HTERT RPE-1 (cell line): Measurements from ENCODE around the gene ARAP1.

ENCODE experiments used
- in situ Hi-C: fragments of 300-500 bp; cut with MboI; formaldehyde crosslinking; loops from 4 replicates; pipeline ENCODE4 v1.14.3; 2020; ENCODE audit warnings: low sequenced_read_pairs

The ARAP1 gene

DNA sequence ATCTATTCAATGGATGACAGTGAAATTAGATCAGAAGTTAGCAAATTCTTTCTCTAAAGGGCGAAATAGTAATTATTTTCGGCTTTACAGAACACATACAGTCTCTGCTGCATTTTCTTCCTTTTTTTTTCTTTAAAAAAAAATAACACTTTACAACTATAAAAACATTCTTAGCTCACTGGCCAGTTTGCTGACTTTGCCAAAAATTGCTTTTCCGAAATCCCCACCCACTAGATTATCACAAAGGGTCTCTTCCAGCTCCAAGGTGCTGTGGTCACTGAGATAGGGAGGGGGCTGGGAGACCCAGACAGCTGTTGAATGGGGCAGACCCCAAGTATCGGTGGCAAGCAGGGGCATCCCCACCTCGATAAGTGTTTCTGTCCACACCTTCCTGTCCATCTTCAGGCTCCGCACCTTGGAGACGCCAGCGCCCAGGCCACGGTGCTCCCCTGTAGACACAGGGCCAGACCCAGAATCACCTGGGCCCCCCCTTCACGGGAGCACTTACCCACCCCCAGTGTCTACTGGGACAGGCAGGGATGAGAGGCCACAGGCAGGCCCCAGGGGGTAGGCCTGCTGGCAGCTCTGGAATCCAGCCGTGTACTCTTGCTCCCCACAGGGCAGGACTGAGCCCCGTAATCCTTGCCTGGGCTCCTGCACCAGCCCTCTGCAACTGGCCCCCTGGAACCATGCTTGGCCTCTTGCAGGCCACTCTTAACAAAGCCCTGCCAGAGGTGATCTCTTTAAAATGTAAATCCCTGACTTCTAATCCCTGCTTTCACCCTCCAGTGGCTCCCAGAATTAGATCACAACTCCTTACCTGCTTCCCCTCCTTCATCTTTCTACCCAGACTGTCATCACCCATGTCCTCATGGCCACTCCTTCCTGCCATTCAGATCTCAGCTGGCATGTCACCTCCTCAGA, 46.5 kb downstream of the ARAP1 start:
- in situ Hi-C loops = no loop called here

- in situ Hi-C loops = no loop called here
These were observed 47.4 kb downstream of the ARAP1 start for GRCh38 chr11:72704783-72705265.

GRCh38 chr11:72704028-72704782, 48.0 kb downstream of the ARAP1 start:
- in situ Hi-C loops = no loop called here

DNA sequence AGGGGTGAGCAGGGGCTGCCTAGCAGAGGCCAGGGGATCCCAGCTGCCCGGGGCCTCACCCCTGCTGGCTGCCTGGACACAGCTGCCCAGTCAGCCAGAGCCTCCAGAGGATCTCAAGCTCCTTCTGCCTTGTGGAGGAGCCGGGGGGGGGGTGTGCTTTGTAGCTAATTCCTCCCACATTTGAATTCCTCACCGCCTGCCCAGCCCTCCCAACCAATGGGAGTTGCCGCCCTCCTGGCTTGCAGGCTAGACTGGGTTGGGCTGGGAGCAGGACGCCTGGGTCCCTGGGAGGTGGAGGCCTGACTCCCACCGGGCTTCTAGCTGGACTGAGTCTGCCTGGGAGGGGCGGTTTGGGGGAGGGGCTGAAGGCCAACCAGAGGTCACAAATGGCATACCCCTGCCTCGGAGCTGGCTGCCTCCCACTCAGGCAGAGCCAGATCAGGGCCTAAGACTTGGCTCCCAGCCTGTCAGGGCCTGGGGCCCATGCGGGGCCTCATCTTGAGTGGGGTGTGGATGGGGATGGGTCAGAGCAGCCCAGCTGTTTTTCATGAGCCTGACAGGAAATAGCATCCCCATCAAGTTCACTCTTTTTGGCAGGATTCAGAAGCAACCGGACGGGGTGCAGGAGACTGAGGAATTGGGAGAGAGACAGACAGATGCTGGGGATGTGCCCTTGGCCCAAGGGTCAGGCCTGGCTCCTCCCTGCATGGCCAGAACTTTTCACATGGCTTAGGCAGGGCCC, 48.8 kb downstream of the ARAP1 start:
- in situ Hi-C loops = no loop called here

DNA sequence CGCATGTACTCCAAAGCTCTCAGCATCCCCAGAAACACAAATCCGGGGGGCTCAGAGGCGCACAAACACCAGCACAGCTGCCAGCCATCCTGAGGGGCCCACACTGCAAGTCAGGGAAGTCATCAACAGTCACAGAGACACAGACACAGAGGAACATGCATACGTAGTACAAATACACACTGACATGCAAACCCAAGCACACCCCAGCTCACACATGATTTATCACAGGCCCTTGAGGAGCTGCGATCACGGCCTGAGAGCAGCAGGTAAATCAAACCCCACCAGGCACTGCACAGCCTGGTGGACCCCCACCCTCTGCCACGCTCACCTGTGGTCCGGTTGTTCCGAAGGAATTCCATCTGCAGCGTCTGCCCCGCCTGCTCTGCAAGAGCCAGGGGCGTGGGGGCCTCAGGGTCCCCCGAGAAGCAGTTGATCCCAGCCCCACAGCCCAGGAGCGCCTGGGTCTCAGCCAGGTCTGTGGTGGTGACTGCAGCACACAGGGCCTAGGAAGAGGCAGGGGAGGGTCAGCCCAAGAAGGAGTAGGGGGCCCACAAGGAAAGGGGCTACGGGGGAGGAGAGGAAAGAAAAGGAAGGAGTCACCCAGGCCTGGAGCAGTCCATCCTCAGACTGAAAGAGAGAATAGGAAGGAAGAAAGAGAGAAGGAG, 49.5 kb downstream of the ARAP1 start:
- in situ Hi-C loops = no loop called here

DNA sequence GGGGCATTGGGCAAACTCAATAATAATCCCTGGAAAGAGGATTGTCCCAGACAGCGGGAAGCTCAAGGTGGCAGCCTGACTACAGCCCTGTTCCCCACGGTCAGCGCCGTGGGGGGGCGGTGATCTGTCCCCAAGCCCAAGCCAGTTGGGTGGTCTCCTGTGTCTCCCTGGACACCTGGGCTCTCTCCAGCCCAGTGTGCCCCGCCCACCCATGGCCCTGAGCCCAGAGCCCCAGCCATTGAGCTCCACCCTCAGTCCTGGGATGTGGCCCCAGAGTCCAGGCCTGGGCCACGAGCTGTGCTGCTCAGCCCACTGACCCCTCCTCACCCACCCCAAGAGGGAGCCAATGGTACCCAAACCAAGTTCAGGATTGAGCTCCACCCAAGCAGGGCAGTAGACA, 50.1 kb downstream of the ARAP1 start:
- in situ Hi-C loops = no loop called here

DNA sequence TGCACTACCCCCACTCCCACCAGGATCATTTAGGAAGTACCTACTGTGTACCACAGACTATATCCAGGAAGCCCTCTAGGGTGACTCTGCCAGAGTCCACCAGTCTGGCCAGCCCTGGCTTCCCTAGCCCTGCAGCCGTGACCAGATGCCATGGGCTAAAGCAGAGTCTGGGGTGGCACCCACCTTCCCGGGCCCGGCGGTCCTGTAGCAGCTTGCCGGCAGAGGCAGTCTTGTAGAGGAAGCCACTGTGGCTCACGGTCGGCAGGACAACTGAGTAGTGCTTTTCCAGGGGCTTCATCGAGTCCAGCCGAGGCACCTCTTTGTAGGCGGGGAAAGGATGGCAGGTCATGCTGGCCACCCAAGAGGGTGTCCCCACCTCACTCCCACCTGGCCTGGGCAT, 50.7 kb downstream of the ARAP1 start:
- in situ Hi-C loops = no loop called here

- in situ Hi-C loops = no loop called here
These were observed 52.1 kb downstream of the ARAP1 start for GRCh38 chr11:72700146-72700545.

DNA sequence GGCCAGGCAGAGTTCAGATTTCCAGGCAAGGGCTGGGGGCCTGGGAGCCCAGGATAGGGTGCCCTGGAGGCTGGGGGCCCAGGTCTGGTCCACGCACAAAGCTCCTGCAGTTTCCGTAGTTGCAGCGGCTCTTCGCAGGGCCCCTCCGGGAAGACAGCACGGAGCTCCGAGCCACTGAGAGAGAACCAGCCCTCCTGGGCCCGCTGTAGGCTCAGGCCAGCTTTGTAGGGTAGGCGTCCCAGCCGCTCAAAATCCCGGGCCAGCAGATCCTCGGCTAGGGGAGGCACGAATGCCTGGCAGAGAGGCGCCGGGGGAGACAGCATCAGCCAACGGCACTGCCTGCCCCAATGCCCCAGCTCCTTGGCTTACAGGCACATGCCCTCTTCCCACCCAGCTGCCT, 54.4 kb downstream of the ARAP1 start:
- in situ Hi-C loops = no loop called here

GRCh38 chr11:72696866-72697700, 55.1 kb downstream of the ARAP1 start:
- in situ Hi-C loops = no loop called here

DNA sequence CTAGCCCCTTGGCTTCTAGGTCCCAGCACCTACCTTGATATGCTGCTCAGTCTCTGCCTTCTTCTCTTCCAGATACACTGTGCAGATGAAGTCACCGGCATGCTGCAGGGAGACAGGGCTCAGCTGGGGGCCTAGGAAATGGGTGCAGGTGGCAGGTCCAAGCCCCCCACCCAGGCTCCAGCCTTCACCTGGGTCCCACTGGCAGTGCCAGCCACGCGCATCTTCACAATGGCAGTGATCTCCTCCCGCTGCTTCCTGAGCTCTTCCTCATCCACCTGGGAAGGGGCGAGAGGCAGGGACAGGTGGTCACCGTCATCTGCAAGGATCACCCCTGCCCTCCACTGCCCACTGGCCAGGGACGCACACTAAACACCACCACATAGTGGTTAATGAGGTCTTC, 56.9 kb downstream of the ARAP1 start:
- in situ Hi-C loops = no loop called here

DNA sequence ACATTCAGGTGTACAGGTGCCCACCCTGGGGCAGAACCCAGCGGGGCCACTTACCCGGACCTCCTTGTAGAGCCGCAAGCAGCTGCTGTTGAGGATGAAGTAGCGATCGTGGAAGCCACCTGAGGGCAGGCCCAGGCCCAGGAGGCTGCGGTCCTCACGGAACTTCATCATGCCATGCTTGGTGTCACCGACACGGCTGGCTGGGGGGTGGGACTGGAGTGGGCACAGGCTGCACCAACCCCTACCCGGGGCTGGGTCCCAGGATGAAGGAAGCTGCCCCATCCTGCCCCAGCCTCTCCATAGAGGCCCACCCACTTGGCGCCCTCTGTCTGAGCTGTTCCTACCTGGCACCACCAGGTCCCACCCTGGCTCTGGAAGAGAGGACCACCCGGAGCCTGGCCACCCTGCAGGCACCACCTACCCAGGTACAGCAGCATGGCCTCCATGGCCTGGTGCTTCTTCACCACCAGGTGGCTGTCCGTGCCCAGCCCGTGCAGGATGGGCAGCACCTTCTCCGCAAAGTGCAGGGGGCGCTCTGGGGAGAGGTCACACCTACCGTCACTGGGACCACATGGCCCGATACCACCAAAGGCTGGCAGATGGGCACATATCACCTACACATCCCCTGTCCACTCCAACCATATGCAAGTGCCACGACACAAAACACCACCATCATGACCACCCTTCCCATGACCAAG, 58.8 kb downstream of the ARAP1 start:
- in situ Hi-C loops = no loop called here

DNA sequence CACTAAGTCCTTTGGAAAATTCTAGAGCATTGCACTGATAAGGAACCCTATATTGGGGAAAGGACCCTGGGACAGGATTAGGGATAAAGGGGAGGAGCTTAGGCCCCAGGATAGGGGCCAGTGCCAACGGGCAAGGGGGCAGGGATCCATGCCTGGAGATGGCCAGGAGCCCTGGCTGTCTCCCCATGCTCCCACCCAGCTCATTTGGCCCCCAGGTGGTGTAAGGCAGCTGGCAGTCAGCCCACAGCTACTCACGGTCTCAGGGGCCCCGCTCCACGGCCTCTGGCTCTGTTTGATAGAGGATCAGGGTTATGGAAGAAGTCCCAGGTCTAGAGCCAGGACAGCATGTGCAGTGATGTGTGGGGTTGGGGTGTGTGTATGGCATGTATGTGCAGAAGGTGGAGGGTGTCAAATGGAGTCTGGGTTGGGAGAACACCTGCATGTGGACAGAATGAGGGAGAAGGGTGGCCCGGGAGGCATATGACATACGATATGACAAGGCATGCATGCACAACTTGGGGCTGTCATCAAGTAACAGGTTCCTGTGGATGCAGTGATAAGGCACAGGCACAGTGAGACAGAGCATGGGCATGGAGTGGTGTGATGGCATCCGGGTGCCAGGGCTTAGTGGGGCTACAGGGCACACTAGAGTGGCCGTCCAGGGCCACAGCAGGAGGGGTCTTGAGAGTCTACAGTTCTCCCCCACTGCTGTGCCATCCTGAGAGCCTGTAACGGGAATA, 59.5 kb downstream of the ARAP1 start:
- in situ Hi-C loops = no loop called here

DNA sequence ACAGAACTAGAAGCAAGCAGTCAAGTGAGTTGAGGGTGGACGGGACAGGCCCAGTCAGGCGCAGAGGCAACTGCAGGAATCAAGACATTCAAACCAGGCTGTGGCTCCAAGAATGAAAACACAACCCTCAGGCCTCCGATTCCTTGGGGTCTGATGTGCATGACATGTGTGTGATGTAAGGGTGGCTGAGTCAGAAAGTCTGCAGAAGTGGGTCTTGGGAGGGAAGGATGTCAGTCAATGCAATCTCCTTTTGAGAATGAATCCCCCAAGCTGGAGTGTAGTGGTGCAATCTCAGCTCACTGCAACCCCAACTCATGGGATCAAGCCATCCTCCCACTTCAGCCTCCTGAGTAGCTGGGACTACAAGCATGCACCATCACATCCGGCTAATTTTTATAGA, 62.0 kb downstream of the ARAP1 start:
- in situ Hi-C loops = no loop called here

DNA sequence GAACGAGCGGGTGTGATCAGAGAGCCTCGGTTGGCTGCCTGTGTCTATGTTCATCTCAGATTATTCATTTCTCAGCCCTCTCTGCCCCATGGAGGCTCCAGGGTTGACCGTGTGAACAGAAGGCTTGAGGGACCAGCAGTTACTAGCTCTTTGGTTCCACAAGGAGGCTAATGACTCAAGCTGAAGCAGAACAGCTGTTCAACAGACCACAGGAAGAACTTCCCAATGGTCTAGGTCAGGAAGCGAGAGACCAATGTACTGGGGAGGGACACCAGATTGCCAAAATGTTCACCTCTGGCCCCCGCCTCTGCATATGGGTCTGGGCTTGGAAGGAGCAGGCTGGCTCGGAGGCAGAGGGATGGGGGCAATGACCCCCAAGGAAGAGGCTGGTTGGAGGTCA, 63.3 kb downstream of the ARAP1 start:
- in situ Hi-C loops = no loop called here

- in situ Hi-C loops = no loop called here
These were observed 63.7 kb downstream of the ARAP1 start for GRCh38 chr11:72688486-72688885.

- in situ Hi-C loops = no loop called here
These were observed 64.9 kb downstream of the ARAP1 start for GRCh38 chr11:72687326-72687725.

DNA sequence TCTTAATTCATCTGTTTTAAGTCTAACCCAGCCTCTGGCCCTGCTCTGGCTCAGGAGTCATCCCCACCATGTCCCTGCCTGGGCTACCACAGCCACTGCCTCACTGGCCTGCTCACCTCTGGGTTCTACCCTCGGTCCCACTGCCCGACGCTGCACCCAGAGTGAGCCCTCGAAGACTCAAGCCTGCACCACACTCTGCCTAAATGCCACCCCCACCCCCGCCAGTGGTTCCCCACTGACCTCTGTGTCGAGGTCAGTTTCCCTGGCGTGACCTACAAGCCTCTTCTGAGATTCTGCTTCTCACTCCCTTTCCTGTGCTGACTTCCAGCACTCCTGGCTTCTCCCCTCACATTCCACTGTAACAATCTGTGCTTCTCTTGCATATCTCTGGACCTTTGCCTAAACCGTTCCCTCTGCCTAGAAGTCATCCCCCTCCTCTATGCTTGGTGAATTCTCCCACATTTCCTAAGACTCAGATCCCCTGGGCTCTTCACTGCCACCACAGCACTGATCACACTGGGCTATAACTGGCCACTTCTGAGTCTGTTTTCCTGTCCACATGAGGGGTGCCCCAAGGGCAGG, 65.5 kb downstream of the ARAP1 start:
- in situ Hi-C loops = no loop called here
